Sigmoid colon (tissue), 4 donors: ENCODE data around the gene RLN3.

Experiments
- EP300 ChIP-seq, 4 donors: sonication (generic); formaldehyde crosslinking; IDR thresholded peaks; one replicate each; pipeline ENCODE4 v1.6.1; 2017; ENCODE audit warnings: antibody characterized with exemption in 4 of 4
- POLR2AphosphoS5 ChIP-seq, 4 donors: sonication (generic); formaldehyde crosslinking; IDR thresholded peaks; one replicate each; pipeline ENCODE4 v1.6.1; 2017; ENCODE audit warnings: antibody characterized with exemption in 4 of 4
- TF ChIP-seq, protein P1 (sequence below), 4 experiments: fragments of 450-650 bp in 3 of 4; fragments of 200-600 bp in 1 of 4; IDR thresholded peaks; one replicate each; pipeline ENCODE4 v1.5.1; 2016 to 2019; ENCODE audit warnings: antibody characterized with exemption in 4 of 4, mild to moderate bottlenecking in 3 of 4, moderate library complexity in 2 of 4

DNA sequence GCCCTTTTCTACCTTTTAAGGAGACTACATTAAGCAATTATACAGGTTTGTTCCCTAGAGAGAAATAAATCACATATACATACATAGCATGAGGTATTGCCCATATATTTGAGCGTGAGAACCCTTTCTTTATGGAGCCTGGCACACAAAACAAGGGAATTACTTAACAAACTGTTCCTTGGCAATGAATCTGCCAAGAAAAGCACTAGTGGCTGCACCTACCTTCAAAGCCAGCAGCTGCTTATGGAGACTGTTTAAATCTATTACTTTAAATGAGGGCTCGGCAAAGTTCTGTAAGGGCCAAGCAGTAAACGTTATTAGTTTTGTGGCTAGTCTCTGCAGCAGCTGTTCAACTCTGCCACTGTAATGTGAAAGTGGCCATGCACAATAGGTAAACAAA is 28.9 kb upstream of the RLN3 start:
- TF ChIP-seq EP300 (IDR thresholded peaks at IDR 0.05): no peak
- TF ChIP-seq POLR2AphosphoS5 (IDR thresholded peaks at IDR 0.05): no peak
- TF ChIP-seq, protein P1, sequence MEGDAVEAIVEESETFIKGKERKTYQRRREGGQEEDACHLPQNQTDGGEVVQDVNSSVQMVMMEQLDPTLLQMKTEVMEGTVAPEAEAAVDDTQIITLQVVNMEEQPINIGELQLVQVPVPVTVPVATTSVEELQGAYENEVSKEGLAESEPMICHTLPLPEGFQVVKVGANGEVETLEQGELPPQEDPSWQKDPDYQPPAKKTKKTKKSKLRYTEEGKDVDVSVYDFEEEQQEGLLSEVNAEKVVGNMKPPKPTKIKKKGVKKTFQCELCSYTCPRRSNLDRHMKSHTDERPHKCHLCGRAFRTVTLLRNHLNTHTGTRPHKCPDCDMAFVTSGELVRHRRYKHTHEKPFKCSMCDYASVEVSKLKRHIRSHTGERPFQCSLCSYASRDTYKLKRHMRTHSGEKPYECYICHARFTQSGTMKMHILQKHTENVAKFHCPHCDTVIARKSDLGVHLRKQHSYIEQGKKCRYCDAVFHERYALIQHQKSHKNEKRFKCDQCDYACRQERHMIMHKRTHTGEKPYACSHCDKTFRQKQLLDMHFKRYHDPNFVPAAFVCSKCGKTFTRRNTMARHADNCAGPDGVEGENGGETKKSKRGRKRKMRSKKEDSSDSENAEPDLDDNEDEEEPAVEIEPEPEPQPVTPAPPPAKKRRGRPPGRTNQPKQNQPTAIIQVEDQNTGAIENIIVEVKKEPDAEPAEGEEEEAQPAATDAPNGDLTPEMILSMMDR (IDR thresholded peaks at IDR 0.05): no peak
